Glutamatergic neuron (in vitro differentiated cells): ENCODE data around the gene TMEM119. TPM values are rescaled to one million over a fixed set of nuclear protein-coding genes. Genes with fewer than 3 reads are reported as not detected.

ENCODE experiments used
- DNase-seq: peaks from one replicate; pipeline ENCODE4 v3.0.0; 2022
- H3K27ac Mint-ChIP-seq: one replicate; pipeline ENCODE4 v1.8.0; 2020; ENCODE audit warnings: mild to moderate bottlenecking, mixed read lengths, inconsistent platforms; ENCODE audit not compliant: unreplicated experiment
- H3K27me3 Mint-ChIP-seq: one replicate; pipeline ENCODE4 v1.8.0; 2020; ENCODE audit warnings: mild to moderate bottlenecking, moderate library complexity, mixed read lengths, inconsistent platforms; ENCODE audit not compliant: unreplicated experiment
- H3K36me3 Mint-ChIP-seq: one replicate; pipeline ENCODE4 v1.8.0; 2020; ENCODE audit warnings: mild to moderate bottlenecking, mixed read lengths, inconsistent platforms; ENCODE audit not compliant: unreplicated experiment
- H3K4me1 Mint-ChIP-seq: one replicate; pipeline ENCODE4 v1.8.0; 2020; ENCODE audit warnings: mild to moderate bottlenecking, low read depth, mixed read lengths, inconsistent platforms; ENCODE audit not compliant: unreplicated experiment
- H3K4me3 Mint-ChIP-seq: one replicate; pipeline ENCODE4 v1.8.0; 2020; ENCODE audit warnings: mild to moderate bottlenecking, mixed read lengths, inconsistent platforms; ENCODE audit not compliant: unreplicated experiment
- H3K9me3 Mint-ChIP-seq: one replicate; pipeline ENCODE4 v1.8.0; 2020; ENCODE audit warnings: mild to moderate bottlenecking, moderate library complexity, mixed read lengths, inconsistent platforms; ENCODE audit not compliant: unreplicated experiment
- total RNA-seq: library from RNA; stranded (reverse); fragmentation: NEBNext Ultra II Directional; extraction: Animal tissue kit (Norgen Biotek cat#: 25700); gene quantifications from one replicate; pipeline ENCODE4 v1.2.1, GENCODE V29; 2021; ENCODE audit not compliant: unreplicated experiment
- TF ChIP-seq, protein P1 (sequence below): fragments of 200-600 bp; sonication (generic); IDR thresholded peaks from one replicate; pipeline ENCODE4 v1.5.0; 2021; ENCODE audit not compliant: partially characterized antibody, unreplicated experiment

The TMEM119 gene
- total RNA-seq, 1 donor from 2014 or later, result 0.15 TPM

GRCh38 chr12:108616941-108617858, 19.3 kb upstream of the TMEM119 start:
- Mint-ChIP-seq H3K9me3 (peaks cover 4% of the 10 kb centered on the region), H3K4me1 (no peaks in the 10 kb centered on the region), H3K4me3 (no peak overlapping the region), H3K27me3 (peaks cover 4% of the 10 kb centered on the region), H3K36me3 (peaks cover 6% of the 10 kb centered on the region), H3K27ac (no peak overlapping the region)
- no peak for DNase-seq
- TF ChIP-seq, protein P1, sequence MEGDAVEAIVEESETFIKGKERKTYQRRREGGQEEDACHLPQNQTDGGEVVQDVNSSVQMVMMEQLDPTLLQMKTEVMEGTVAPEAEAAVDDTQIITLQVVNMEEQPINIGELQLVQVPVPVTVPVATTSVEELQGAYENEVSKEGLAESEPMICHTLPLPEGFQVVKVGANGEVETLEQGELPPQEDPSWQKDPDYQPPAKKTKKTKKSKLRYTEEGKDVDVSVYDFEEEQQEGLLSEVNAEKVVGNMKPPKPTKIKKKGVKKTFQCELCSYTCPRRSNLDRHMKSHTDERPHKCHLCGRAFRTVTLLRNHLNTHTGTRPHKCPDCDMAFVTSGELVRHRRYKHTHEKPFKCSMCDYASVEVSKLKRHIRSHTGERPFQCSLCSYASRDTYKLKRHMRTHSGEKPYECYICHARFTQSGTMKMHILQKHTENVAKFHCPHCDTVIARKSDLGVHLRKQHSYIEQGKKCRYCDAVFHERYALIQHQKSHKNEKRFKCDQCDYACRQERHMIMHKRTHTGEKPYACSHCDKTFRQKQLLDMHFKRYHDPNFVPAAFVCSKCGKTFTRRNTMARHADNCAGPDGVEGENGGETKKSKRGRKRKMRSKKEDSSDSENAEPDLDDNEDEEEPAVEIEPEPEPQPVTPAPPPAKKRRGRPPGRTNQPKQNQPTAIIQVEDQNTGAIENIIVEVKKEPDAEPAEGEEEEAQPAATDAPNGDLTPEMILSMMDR, result no peak

DNA sequence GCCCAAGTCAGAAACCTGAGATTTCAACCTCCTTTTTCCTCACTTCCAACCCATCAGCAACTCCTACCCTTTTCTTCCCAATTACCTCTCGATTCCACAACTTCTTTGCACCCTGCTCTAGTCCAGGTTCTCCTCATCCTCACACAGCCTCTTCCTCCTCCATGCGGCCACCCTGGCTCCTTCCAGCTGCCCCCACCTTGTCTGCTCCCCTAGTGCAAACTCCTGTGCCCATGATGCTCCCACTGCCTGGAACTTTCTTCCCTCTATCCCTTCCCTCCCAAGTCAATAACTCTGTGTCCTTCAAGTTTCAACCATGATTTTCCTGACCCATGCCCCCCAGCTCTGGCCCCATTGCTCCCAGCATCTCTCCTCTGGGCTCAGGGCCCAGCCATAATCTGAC, 18.5 kb upstream of the TMEM119 start:
- Mint-ChIP-seq H3K27ac (peak overlapping the region; percentile 23), H3K27me3 (peaks cover 4% of the 10 kb centered on the region), H3K36me3 (peaks cover 6% of the 10 kb centered on the region), H3K4me3 (no peak overlapping the region), H3K4me1 (no peaks in the 10 kb centered on the region), H3K9me3 (peaks cover 4% of the 10 kb centered on the region)
- TF ChIP-seq, protein P1, result no peak
- no peak for DNase-seq

DNA sequence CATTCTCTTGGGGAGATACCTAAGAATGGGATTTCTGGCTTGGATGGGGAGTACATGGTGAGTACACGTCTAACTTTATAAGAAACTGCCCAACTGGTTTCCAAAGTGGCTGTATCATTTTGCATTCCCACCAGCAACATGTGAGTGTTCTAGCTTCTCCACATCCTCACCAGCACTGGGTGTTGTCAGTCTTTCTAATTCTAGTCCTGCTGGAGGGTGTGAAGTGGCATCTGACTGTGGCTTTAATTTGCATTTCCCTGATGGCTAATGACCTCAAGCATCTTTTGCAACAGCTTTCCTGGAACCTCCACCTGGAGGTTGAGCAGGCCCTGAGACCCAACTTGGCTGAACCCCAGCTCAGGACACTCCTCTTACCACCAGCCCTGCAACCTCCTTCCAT, 18.0 kb upstream of the TMEM119 start:
- Mint-ChIP-seq H3K4me3 (no peak overlapping the region), H3K9me3 (peaks cover 4% of the 10 kb centered on the region), H3K27ac (no peak overlapping the region), H3K27me3 (peaks cover 4% of the 10 kb centered on the region), H3K36me3 (peaks cover 6% of the 10 kb centered on the region), H3K4me1 (no peaks in the 10 kb centered on the region)
- TF ChIP-seq, protein P1, result no peak
- DNase-seq, result no peak

DNA sequence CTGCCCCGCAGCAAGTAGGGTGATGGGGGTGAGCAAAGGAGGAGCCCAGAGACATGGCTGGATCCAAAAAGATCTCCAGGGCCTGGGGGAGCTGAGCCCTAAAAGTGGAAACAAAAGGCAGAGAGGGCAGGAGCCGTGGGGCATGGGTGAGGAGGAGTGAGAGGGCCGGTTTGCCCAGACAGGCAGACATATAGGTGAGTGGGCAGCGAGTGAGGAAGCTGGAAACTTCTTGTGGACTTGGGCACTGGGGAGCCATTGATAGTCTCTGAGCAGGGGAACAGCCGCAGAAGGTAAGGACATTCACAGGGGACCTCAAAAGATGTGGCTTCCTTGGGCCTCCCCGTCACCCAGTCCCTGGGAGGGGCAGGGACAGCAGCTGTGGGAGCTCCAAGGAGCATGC, 16.8 kb upstream of the TMEM119 start:
- TF ChIP-seq, protein P1, result no peak

DNA sequence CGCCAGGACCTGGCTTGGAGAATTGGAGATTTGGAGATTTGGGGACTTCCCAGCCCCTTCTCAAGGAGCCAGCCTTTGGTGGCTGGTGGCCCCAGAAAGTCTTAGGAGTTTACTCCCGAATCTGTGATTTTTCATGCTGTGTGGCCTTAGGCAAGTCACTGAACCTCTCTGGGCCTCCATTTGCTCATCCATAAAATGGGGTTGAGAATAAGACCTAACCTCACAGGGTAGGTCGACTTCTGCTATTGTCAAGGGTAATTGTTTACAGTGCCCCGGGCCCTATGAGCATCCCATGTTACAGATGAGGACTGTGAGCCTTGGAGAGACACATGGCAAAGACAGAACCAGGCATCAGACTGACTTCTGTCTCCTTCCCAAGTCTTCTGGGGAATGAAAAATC, 16.2 kb upstream of the TMEM119 start:
- Mint-ChIP-seq H3K27ac (no peak overlapping the region), H3K4me1 (no peaks in the 10 kb centered on the region), H3K9me3 (peaks cover 4% of the 10 kb centered on the region), H3K4me3 (no peak overlapping the region), H3K27me3 (peaks cover 5% of the 10 kb centered on the region), H3K36me3 (peaks cover 6% of the 10 kb centered on the region)
- TF ChIP-seq, protein P1, result no peak
- DNase-seq, result no peak

More for the DNA sequence above, 16.8 kb upstream of the TMEM119 start:
- Mint-ChIP-seq H3K4me3 (no peak overlapping the region), H3K27ac (no peak overlapping the region), H3K9me3 (peaks cover 4% of the 10 kb centered on the region), H3K36me3 (peaks cover 6% of the 10 kb centered on the region), H3K4me1 (no peaks in the 10 kb centered on the region), H3K27me3 (peaks cover 5% of the 10 kb centered on the region)
- no peak for DNase-seq
